Measurements from ENCODE around the gene NEU2.

The NEU2 gene

DNA sequence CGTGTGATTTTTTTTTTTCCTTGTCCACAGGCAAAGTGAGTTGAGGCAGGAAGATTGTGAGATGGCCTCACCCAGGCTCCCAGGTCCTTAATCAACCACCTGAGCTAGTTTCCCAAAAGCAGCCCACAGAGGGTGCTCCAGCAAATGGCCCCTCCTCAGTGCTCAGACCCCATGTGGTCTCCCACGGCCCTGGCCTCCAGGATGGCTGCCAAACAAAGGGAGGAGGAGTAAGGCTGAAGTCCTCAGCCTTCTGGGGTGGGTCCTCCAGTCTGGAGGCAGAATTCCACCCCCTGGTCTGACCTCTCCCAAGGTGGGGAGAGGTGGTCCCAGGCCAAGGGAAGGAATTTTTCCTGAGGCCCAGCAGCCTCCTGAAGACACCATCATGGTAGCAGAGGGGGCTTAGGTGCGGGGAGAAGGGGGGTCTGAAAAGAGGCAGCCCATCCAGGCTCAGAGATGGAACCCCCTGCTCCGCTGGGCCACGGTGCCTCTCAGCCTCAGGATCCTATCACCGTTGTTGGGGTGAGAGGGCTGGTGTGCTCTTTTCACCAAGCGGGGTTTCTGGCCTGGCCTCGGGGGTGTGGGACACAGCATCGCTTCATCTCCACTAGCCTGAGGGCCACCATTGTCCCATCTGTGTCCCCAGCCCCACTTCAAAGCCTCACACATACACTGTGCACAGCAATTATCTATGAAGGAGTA is 21.8 kb upstream of the NEU2 start:
- TF ChIP-seq FOXP2 (optimal IDR thresholded peaks at IDR 0.05; ENCODE audit: borderline replicate concordance, extremely low read depth, extremely low read length, insufficient read depth) (no peak), TAF1 (IDR thresholded peaks at IDR 0.05; ENCODE audit: borderline replicate concordance, insufficient read depth, low read length) (no peak), SIN3A (IDR thresholded peaks at IDR 0.05; ENCODE audit: borderline replicate concordance, insufficient read depth, low read length) (no peak), POLR2AphosphoS5 (IDR thresholded peaks at IDR 0.05; ENCODE audit: low read depth, low read length) (no peak)
- TF ChIP-seq, protein P1, sequence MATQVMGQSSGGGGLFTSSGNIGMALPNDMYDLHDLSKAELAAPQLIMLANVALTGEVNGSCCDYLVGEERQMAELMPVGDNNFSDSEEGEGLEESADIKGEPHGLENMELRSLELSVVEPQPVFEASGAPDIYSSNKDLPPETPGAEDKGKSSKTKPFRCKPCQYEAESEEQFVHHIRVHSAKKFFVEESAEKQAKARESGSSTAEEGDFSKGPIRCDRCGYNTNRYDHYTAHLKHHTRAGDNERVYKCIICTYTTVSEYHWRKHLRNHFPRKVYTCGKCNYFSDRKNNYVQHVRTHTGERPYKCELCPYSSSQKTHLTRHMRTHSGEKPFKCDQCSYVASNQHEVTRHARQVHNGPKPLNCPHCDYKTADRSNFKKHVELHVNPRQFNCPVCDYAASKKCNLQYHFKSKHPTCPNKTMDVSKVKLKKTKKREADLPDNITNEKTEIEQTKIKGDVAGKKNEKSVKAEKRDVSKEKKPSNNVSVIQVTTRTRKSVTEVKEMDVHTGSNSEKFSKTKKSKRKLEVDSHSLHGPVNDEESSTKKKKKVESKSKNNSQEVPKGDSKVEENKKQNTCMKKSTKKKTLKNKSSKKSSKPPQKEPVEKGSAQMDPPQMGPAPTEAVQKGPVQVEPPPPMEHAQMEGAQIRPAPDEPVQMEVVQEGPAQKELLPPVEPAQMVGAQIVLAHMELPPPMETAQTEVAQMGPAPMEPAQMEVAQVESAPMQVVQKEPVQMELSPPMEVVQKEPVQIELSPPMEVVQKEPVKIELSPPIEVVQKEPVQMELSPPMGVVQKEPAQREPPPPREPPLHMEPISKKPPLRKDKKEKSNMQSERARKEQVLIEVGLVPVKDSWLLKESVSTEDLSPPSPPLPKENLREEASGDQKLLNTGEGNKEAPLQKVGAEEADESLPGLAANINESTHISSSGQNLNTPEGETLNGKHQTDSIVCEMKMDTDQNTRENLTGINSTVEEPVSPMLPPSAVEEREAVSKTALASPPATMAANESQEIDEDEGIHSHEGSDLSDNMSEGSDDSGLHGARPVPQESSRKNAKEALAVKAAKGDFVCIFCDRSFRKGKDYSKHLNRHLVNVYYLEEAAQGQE (IDR thresholded peaks at IDR 0.05; ENCODE audit: insufficient read depth in 1 of 2, low read depth in 2 of 2, low read length in 2 of 2) = no peak

DNA sequence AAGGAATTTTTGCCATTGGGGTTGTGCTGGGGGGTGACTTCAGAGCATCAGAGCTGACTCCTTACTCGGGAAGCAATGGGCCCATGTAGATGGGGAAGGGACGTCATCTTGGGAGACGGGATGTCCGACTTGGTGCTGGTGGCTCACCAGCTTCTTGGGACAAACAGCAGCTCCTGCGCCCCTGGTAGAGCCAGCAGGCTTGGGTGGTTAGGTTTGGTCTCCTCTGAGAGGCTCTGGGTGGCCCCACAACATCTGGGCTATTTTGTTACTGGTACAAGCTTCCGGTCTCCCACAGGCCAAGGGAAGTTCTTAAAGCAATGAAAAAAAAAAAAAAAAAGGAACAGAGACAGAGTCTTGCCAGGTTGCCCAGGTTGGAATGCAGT is 21.2 kb upstream of the NEU2 start:
- TF ChIP-seq POLR2AphosphoS5 (IDR thresholded peaks at IDR 0.05; ENCODE audit: low read depth, low read length) (no peak), TAF1 (IDR thresholded peaks at IDR 0.05; ENCODE audit: borderline replicate concordance, insufficient read depth, low read length) (no peak), FOXP2 (optimal IDR thresholded peaks at IDR 0.05; ENCODE audit: borderline replicate concordance, extremely low read depth, extremely low read length, insufficient read depth) (no peak), SIN3A (IDR thresholded peaks at IDR 0.05; ENCODE audit: borderline replicate concordance, insufficient read depth, low read length) (no peak)
- TF ChIP-seq, protein P1 (IDR thresholded peaks at IDR 0.05; ENCODE audit: insufficient read depth in 1 of 2, low read depth in 2 of 2, low read length in 2 of 2) = no peak

DNA sequence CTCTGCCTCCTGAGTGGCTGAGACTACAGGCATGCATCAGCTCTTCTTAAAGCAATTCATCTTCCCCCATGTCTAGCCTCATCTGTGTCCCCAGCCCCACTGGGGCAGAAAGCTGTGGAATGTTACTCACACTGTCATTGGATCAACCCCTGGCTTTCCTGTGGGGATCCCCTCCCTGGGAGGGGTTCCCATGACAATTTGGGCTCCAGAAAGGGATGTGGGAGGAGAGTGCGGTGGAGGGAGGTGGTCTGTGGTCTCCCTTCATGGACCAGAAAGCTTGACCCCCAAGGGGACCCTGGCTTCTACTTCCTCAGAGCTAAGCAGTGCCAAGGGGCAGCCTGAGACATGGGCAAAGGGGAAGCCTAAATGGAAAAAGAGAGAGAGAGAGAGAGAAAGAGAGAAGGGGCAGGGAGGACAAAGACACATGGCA is 20.8 kb upstream of the NEU2 start:
- TF ChIP-seq FOXP2 (optimal IDR thresholded peaks at IDR 0.05; ENCODE audit: borderline replicate concordance, extremely low read depth, extremely low read length, insufficient read depth) (no peak), TAF1 (IDR thresholded peaks at IDR 0.05; ENCODE audit: borderline replicate concordance, insufficient read depth, low read length) (no peak), POLR2AphosphoS5 (IDR thresholded peaks at IDR 0.05; ENCODE audit: low read depth, low read length) (no peak), SIN3A (IDR thresholded peaks at IDR 0.05; ENCODE audit: borderline replicate concordance, insufficient read depth, low read length) (no peak)
- TF ChIP-seq, protein P1 (IDR thresholded peaks at IDR 0.05; ENCODE audit: insufficient read depth in 1 of 2, low read depth in 2 of 2, low read length in 2 of 2) = no peak

DNA sequence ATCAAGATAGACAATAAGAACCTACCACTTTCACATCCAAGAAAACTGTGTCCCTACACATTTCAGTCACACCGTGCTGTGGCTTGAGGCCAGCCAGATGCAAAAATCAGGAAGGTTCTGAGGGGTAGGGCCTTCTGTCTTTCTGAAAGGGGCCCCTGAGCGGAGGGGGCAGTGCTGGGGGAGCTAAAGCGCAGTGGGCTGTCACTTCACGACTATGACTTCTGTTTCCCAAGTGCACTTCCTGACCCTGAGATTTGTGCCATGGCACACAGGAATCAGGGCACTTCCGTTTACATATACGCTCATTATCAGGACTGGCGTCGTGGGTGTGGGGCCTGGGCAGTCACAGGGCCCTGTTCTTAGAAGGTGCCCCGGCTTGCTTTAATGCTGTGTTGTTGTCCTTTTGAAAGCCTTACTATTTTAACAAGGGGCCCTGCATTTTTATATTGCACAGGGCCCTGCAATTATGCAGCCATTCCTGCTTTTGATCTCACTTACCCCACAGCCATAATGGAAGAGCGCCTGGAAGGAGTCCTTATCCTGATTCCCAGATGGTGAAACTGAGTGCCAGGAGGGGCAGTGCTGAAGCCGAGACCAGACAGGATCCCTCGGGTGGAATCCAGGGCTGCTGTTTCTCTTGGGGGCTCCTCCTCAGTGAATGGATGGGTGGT is 20.0 kb upstream of the NEU2 start:
- TF ChIP-seq SIN3A (IDR thresholded peaks at IDR 0.05; ENCODE audit: borderline replicate concordance, insufficient read depth, low read length) (no peak), POLR2AphosphoS5 (IDR thresholded peaks at IDR 0.05; ENCODE audit: low read depth, low read length) (no peak), FOXP2 (optimal IDR thresholded peaks at IDR 0.05; ENCODE audit: borderline replicate concordance, extremely low read depth, extremely low read length, insufficient read depth) (no peak), TAF1 (IDR thresholded peaks at IDR 0.05; ENCODE audit: borderline replicate concordance, insufficient read depth, low read length) (no peak)
- TF ChIP-seq, protein P1 (IDR thresholded peaks at IDR 0.05; ENCODE audit: insufficient read depth in 1 of 2, low read depth in 2 of 2, low read length in 2 of 2) = no peak
